ENCODE data around the gene PSMG3.

PSMG3 gene

DNA sequence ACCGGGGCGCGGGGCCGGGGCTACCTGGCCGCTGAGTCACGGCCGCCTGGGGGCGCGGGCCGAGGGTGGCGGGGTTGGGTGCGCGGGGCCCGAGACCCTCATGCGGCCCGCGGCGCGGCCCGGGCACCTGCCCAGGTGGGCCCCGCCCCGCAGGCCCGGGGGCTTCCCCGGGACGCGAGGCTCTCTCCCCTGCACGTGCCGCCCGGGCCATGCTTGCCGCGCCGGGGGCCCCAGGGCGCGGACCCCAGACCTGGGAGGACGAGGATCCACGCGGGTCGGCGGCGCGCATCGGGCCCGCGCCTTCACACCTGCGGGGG lies 38.9 kb downstream of the PSMG3 start:
- Histone ChIP-seq H3K9ac (ENCODE audit: low read length) (peak overlapping the region; percentile 79), H3K4me1 (ENCODE audit: insufficient read depth, low read length, severe bottlenecking) (peaks cover 24% of the 10 kb centered on the region), H2AFZ (ENCODE audit: low read length) (no peak overlapping the region), H3F3A (ENCODE audit: insufficient read depth, low read length) (no peaks in the 10 kb centered on the region), H3K9me2 (ENCODE audit: low read depth, low read length) (no peaks in the 10 kb centered on the region), H4K20me1 (ENCODE audit: insufficient read depth, low read length) (no peaks in the 10 kb centered on the region), H3K36me3 (ENCODE audit: insufficient read depth, low read length) (no peaks in the 10 kb centered on the region), H3K27ac (ENCODE audit: low read depth, low read length, poor library complexity, severe bottlenecking) (no peak overlapping the region), H3K4me2 (ENCODE audit: low read length) (peak overlapping the region; percentile 85), H3K9me3 (ENCODE audit: low read length) (no peaks in the 10 kb centered on the region), H3K79me2 (ENCODE audit: insufficient read depth, low read length) (0 out of 2 replicates have a peak, but pooled peaks cover 8% of the 10 kb centered on the region), H3K27me3 (ENCODE audit: insufficient read depth, low read length) (no peaks in the 10 kb centered on the region), H3K4me3 (ENCODE audit: low read depth, low read length, poor library complexity, severe bottlenecking) (peak overlapping the region; percentile 83)
- TF ChIP-seq, protein P1, sequence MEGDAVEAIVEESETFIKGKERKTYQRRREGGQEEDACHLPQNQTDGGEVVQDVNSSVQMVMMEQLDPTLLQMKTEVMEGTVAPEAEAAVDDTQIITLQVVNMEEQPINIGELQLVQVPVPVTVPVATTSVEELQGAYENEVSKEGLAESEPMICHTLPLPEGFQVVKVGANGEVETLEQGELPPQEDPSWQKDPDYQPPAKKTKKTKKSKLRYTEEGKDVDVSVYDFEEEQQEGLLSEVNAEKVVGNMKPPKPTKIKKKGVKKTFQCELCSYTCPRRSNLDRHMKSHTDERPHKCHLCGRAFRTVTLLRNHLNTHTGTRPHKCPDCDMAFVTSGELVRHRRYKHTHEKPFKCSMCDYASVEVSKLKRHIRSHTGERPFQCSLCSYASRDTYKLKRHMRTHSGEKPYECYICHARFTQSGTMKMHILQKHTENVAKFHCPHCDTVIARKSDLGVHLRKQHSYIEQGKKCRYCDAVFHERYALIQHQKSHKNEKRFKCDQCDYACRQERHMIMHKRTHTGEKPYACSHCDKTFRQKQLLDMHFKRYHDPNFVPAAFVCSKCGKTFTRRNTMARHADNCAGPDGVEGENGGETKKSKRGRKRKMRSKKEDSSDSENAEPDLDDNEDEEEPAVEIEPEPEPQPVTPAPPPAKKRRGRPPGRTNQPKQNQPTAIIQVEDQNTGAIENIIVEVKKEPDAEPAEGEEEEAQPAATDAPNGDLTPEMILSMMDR (IDR thresholded peaks at IDR 0.05; ENCODE audit: low read length): no peak
- TF ChIP-seq EZH2 (IDR thresholded peaks at IDR 0.05; ENCODE audit: borderline replicate concordance, low read length): no peak

DNA sequence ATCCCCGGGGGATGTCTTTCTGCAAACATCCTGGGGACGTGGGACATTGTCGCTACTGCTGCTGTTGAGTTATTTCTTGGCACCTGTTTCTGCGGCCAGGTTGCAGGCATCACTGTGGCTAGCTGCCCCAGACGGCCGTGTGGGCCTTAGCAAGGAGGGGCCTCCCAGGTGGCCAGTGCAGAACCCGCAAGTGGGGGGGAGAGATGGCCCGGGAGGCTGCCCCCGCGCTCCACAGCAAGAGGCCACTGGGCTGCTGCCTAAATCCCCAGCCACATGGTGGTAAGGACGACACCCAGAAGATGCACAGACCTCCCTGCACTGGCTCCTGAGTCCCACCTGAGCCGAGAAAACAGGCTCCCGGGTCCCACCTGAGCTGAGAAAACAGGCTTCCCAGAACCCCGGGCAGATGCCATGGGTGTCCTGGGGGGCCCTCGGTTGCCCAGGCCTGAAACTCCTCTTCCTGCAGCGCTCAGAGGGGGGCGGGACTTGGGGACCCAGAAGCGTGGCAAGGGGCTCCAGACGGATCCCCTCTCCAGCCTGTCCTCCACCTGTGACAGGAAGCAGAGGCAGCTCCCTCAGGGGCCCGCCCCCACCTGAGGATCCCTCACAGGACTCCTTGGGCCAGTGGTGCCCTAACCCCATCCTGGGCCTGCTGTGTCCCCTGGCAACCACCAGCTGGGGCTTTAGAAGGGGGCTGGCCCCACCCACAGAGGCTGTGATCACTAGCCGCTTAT lies 40.3 kb downstream of the PSMG3 start:
- Histone ChIP-seq H3K9ac (ENCODE audit: low read length) (no peak overlapping the region), H3K27me3 (ENCODE audit: insufficient read depth, low read length) (peaks cover 4% of the 10 kb centered on the region; the same call in 1 of the 2 replicates), H4K20me1 (ENCODE audit: insufficient read depth, low read length) (no peaks in the 10 kb centered on the region), H3K9me2 (ENCODE audit: low read depth, low read length) (no peaks in the 10 kb centered on the region), H3K36me3 (ENCODE audit: insufficient read depth, low read length) (no peaks in the 10 kb centered on the region), H3K27ac (ENCODE audit: low read depth, low read length, poor library complexity, severe bottlenecking) (no peak overlapping the region), H3K4me3 (ENCODE audit: low read depth, low read length, poor library complexity, severe bottlenecking) (no peak overlapping the region), H3K4me2 (ENCODE audit: low read length) (no peak overlapping the region), H3K79me2 (ENCODE audit: insufficient read depth, low read length) (0 out of 2 replicates have a peak, but pooled peaks cover 8% of the 10 kb centered on the region), H3K9me3 (ENCODE audit: low read length) (no peaks in the 10 kb centered on the region), H2AFZ (ENCODE audit: low read length) (no peak overlapping the region), H3F3A (ENCODE audit: insufficient read depth, low read length) (no peaks in the 10 kb centered on the region), H3K4me1 (ENCODE audit: insufficient read depth, low read length, severe bottlenecking) (peaks cover 24% of the 10 kb centered on the region)
- TF ChIP-seq EZH2 (IDR thresholded peaks at IDR 0.05; ENCODE audit: borderline replicate concordance, low read length): no peak
- TF ChIP-seq, protein P1 (IDR thresholded peaks at IDR 0.05; ENCODE audit: low read length): no peak

DNA sequence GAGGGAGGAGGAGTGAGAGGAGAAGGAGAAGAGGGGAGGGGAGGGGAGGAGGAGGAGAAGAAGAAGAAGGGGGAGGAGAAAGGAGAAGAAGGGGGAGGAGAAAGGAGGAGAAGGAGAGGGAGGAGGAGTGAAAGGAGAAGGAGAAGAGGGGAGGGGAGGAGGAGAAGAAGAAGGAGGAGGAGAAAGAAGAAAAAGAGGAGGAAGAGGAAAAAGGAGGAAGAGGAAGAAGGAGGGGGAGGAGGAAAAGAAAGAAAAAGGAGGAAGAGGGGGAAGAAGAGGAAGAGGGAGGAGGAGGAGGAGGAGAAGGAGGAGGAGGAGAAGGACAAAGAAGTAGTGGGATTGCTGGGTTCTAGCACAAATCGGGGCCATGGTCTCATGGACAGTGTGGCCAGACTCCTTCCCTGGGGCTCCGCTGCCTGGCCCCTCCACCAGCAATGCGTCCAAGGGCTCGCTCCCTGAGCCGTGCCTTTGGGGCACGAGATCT lies 43.5 kb downstream of the PSMG3 start:
- peaks cover 4% of the 10 kb centered on the region; the same call in 1 of the 2 replicates for H3K27me3 ChIP-seq (ENCODE audit: insufficient read depth, low read length)
- no peak overlapping the region for H3K27ac ChIP-seq (ENCODE audit: low read depth, low read length, poor library complexity, severe bottlenecking)
- no peaks in the 10 kb centered on the region for H3K79me2 ChIP-seq (ENCODE audit: insufficient read depth, low read length)
- H3K9ac ChIP-seq (ENCODE audit: low read length): no peak overlapping the region
- TF ChIP-seq, protein P1 (IDR thresholded peaks at IDR 0.05; ENCODE audit: low read length): no peak
- no peak for TF ChIP-seq EZH2 (IDR thresholded peaks at IDR 0.05; ENCODE audit: borderline replicate concordance, low read length)
- no peaks in the 10 kb centered on the region for H3F3A ChIP-seq (ENCODE audit: insufficient read depth, low read length)
- H3K36me3 ChIP-seq (ENCODE audit: insufficient read depth, low read length): no peaks in the 10 kb centered on the region
- H3K4me1 ChIP-seq (ENCODE audit: insufficient read depth, low read length, severe bottlenecking): peaks cover 2% of the 10 kb centered on the region
- H3K9me3 ChIP-seq (ENCODE audit: low read length): no peaks in the 10 kb centered on the region
- H3K4me2 ChIP-seq (ENCODE audit: low read length): no peak overlapping the region
- no peaks in the 10 kb centered on the region for H4K20me1 ChIP-seq (ENCODE audit: insufficient read depth, low read length)
- no peak overlapping the region for H3K4me3 ChIP-seq (ENCODE audit: low read depth, low read length, poor library complexity, severe bottlenecking)
- no peak overlapping the region for H2AFZ ChIP-seq (ENCODE audit: low read length)
- no peaks in the 10 kb centered on the region for H3K9me2 ChIP-seq (ENCODE audit: low read depth, low read length)

Measured in OCI-LY1 (cell line).